Neutrophil (primary cell): Measurements from ENCODE around the gene CDK4.
"Not testable (repeated sequence)": the region's sequence is repeated elsewhere in the genome, so short reads cannot be mapped to it uniquely, and the experiment has no call there.

ENCODE experiments used
- H3K27ac ChIP-seq: fragments of 200-600 bp; sonication (generic); 2 replicates; pipeline ENCODE4 v1.5.1; 2016; ENCODE audit warnings: mild to moderate bottlenecking, moderate library complexity
- H3K27me3 ChIP-seq: fragments of 200-600 bp; sonication (generic); 2 replicates; pipeline ENCODE4 v1.6.0; 2016; ENCODE audit warnings: mild to moderate bottlenecking
- H3K36me3 ChIP-seq: fragments of 200-600 bp; sonication (generic); 2 replicates; pipeline ENCODE4 v1.5.1; 2017
- H3K4me1 ChIP-seq, 2 experiments: fragments of 200-600 bp in 1 of 2; sonication (generic) in 1 of 2; 1 replicate in 1 of 2; 2 replicates in 1 of 2; pipeline versions ENCODE4 v1.5.1 to v1.6.1; 2013 to 2016; ENCODE audit warnings: low read depth in 1 of 2, low read length in 1 of 2, mild to moderate bottlenecking in 1 of 2, moderate library complexity in 1 of 2; ENCODE audit not compliant: control insufficient read depth in 1 of 2, insufficient read depth in 1 of 2
- H3K4me3 ChIP-seq, 2 experiments: fragments of 200-600 bp in 1 of 2; sonication (generic) in 1 of 2; 1 replicate in 1 of 2; 2 replicates in 1 of 2; pipeline ENCODE4 v1.5.1; 2013 to 2016; ENCODE audit warnings: low read depth in 1 of 2, low read length in 1 of 2, mild to moderate bottlenecking in 1 of 2, moderate library complexity in 1 of 2
- H3K9me3 ChIP-seq: fragments of 200-600 bp; sonication (generic); 2 replicates; pipeline ENCODE4 v1.5.1; 2016
- CTCF ChIP-seq: fragments of 200-600 bp; sonication (generic); IDR thresholded peaks from 2 replicates; pipeline ENCODE4 v1.5.1; 2016; ENCODE audit warnings: antibody characterized with exemption

The CDK4 gene

GRCh38 chr12:57777367-57777766 lies 25.3 kb upstream of the CDK4 start:
- H3K4me3 ChIP-seq, result no peak overlapping the region
- H3K27ac ChIP-seq, result no peak overlapping the region
- peaks cover 25 to 28% of the 10 kb centered on the region in 2 experiments for H3K4me1 ChIP-seq
- peaks cover 9% of the 10 kb centered on the region for H3K27me3 ChIP-seq
- TF ChIP-seq CTCF, result no peak
- no peaks in the 10 kb centered on the region for H3K9me3 ChIP-seq
- H3K36me3 ChIP-seq, result no peaks in the 10 kb centered on the region

GRCh38 chr12:57776247-57776587 lies 24.1 kb upstream of the CDK4 start:
- Histone ChIP-seq H3K9me3 (no peaks in the 10 kb centered on the region), H3K4me1 (peaks cover 21 to 28% of the 10 kb centered on the region in 2 experiments), H3K4me3 (no peak overlapping the region), H3K36me3 (no peaks in the 10 kb centered on the region), H3K27me3 (peaks cover 9% of the 10 kb centered on the region), H3K27ac (no peak overlapping the region)
- no peak for TF ChIP-seq CTCF

GRCh38 chr12:57775563-57776246 lies 23.6 kb upstream of the CDK4 start:
- H3K4me3 ChIP-seq, result no peak overlapping the region
- H3K36me3 ChIP-seq, result no peaks in the 10 kb centered on the region
- peaks cover 9% of the 10 kb centered on the region for H3K27me3 ChIP-seq
- H3K27ac ChIP-seq, result no peak overlapping the region
- H3K4me1 ChIP-seq, result peaks cover 16 to 24% of the 10 kb centered on the region in 2 experiments
- H3K9me3 ChIP-seq, result no peaks in the 10 kb centered on the region
- no peak for TF ChIP-seq CTCF

- Histone ChIP-seq H3K36me3 (no peaks in the 10 kb centered on the region), H3K27me3 (peaks cover 9% of the 10 kb centered on the region), H3K27ac (no peak overlapping the region), H3K4me3 (no peak overlapping the region), H3K4me1 (peaks cover 14 to 19% of the 10 kb centered on the region in 2 experiments), H3K9me3 (no peaks in the 10 kb centered on the region)
- no peak for TF ChIP-seq CTCF
Observed at GRCh38 chr12:57775044-57775443, 22.9 kb upstream of the CDK4 start.

GRCh38 chr12:57774634-57775033 lies 22.5 kb upstream of the CDK4 start:
- not testable (repeated sequence) for H3K9me3 ChIP-seq, H3K27ac ChIP-seq, H3K36me3 ChIP-seq, H3K27me3 ChIP-seq, H3K4me3 ChIP-seq
- H3K4me1 ChIP-seq, result peaks cover 14 to 19% of the 10 kb centered on the region in 2 experiments

- peak; percentile 5 for TF ChIP-seq CTCF
- Histone ChIP-seq H3K4me1 (peaks cover 14 to 19% of the 10 kb centered on the region in 2 experiments), H3K36me3 (no peaks in the 10 kb centered on the region), H3K9me3 (no peaks in the 10 kb centered on the region), H3K27me3 (peaks cover 20% of the 10 kb centered on the region), H3K4me3 (peak within 1 kb of the TSS; percentile 82 to 89), H3K27ac (peak within 1 kb of the TSS; percentile 26)
Observed at GRCh38 chr12:57772429-57773322, 20.6 kb upstream of the CDK4 start, which contains the start of gene EEF1AKMT3. Gene EEF1AKMT3 (plus strand): TSS chr12:57772614. CDS start chr12:57772725, 111 bp downstream.
